RWPE2 (cell line): Measurements from ENCODE around the gene IL23A.

ENCODE experiments used
- ATAC-seq: fragments of 200-7000 bp; cut with Tn5 transposase; 3 replicates; pipeline ENCODE4 v1.9.1; 2021; ENCODE audit warnings: low read depth
- DNase-seq: peaks from one replicate; pipeline ENCODE4 v3.0.0-alpha.2; 2020; ENCODE audit warnings: low spot score
- H3K27ac ChIP-seq: fragments of 450-650 bp; 2 replicates; pipeline ENCODE4 v1.5.1; 2017; ENCODE audit warnings: mild to moderate bottlenecking; ENCODE audit not compliant: poor library complexity, severe bottlenecking
- H3K27me3 ChIP-seq: fragments of 250-450 bp; sonication (Bioruptor Pico); 2 replicates; pipeline ENCODE4 v1.5.1; 2021; ENCODE audit warnings: mild to moderate bottlenecking, moderate library complexity; ENCODE audit not compliant: insufficient read depth, poor library complexity, severe bottlenecking
- H3K36me3 ChIP-seq: fragments of 250-450 bp; sonication (Bioruptor Pico); 2 replicates; pipeline ENCODE4 v1.5.1; 2020; ENCODE audit warnings: low read depth, mild to moderate bottlenecking, moderate library complexity
- H3K4me1 ChIP-seq: fragments of 250-450 bp; sonication (Bioruptor Pico); 2 replicates; pipeline ENCODE4 v1.5.1; 2021; ENCODE audit warnings: mild to moderate bottlenecking, moderate library complexity; ENCODE audit not compliant: insufficient read depth, poor library complexity, severe bottlenecking
- H3K4me3 ChIP-seq: fragments of 250-450 bp; sonication (Bioruptor Pico); 2 replicates; pipeline ENCODE4 v1.5.1; 2021; ENCODE audit warnings: mild to moderate bottlenecking, moderate library complexity; ENCODE audit not compliant: severe bottlenecking
- H3K9me3 ChIP-seq: fragments of 250-450 bp; sonication (Bioruptor Pico); 2 replicates; pipeline ENCODE4 v1.5.1; 2021; ENCODE audit warnings: mild to moderate bottlenecking, moderate library complexity; ENCODE audit not compliant: severe bottlenecking
- CTCF ChIP-seq: fragments of 450-650 bp; IDR thresholded peaks from one replicate; pipeline ENCODE4 v1.5.1; 2017; ENCODE audit warnings: mild to moderate bottlenecking, moderate library complexity; ENCODE audit not compliant: poor library complexity, severe bottlenecking

The IL23A gene

GRCh38 chr12:56324206-56324605 is 14.5 kb upstream of the IL23A start:
- Histone ChIP-seq H3K4me1 (no peaks in the 10 kb centered on the region), H3K27me3 (no peaks in the 10 kb centered on the region), H3K27ac (no peak overlapping the region), H3K36me3 (peaks cover 71% of the 10 kb centered on the region), H3K4me3 (no peak overlapping the region), H3K9me3 (no peaks in the 10 kb centered on the region)
- TF ChIP-seq CTCF, result no peak
- no peak for DNase-seq
- ATAC-seq, result no peak

- H3K4me1 ChIP-seq, result no peaks in the 10 kb centered on the region
- no peak overlapping the region for H3K4me3 ChIP-seq
- H3K27me3 ChIP-seq, result no peaks in the 10 kb centered on the region
- no peaks in the 10 kb centered on the region for H3K9me3 ChIP-seq
- peaks cover 61% of the 10 kb centered on the region for H3K36me3 ChIP-seq
- TF ChIP-seq CTCF, result no peak
- no peak for ATAC-seq
- H3K27ac ChIP-seq, result no peak overlapping the region
- DNase-seq, result no peak
These were observed 12.6 kb upstream of the IL23A start for GRCh38 chr12:56326126-56326525.

GRCh38 chr12:56326533-56326932 is 12.2 kb upstream of the IL23A start:
- H3K9me3 ChIP-seq, result no peaks in the 10 kb centered on the region
- peaks cover 61% of the 10 kb centered on the region for H3K36me3 ChIP-seq
- no peak for ATAC-seq
- no peak for TF ChIP-seq CTCF
- H3K4me1 ChIP-seq, result no peaks in the 10 kb centered on the region
- H3K27me3 ChIP-seq, result no peaks in the 10 kb centered on the region
- no peak overlapping the region for H3K27ac ChIP-seq
- DNase-seq, result no peak
- H3K4me3 ChIP-seq, result no peak overlapping the region

GRCh38 chr12:56330936-56331490 is 7.7 kb upstream of the IL23A start:
- no peaks in the 10 kb centered on the region for H3K9me3 ChIP-seq
- H3K4me3 ChIP-seq, result no peak overlapping the region
- no peaks in the 10 kb centered on the region for H3K4me1 ChIP-seq
- no peak for TF ChIP-seq CTCF
- H3K27me3 ChIP-seq, result no peaks in the 10 kb centered on the region
- no peak for ATAC-seq
- peaks cover 20% of the 10 kb centered on the region for H3K36me3 ChIP-seq
- no peak for DNase-seq
- no peak overlapping the region for H3K27ac ChIP-seq

GRCh38 chr12:56332512-56333196 is 6.0 kb upstream of the IL23A start:
- ATAC-seq, result no peak
- peak overlapping the region; percentile 79 for H3K27ac ChIP-seq
- no peaks in the 10 kb centered on the region for H3K9me3 ChIP-seq
- TF ChIP-seq CTCF, result no peak
- H3K4me3 ChIP-seq, result peak overlapping the region; percentile 47
- H3K36me3 ChIP-seq, result peaks cover 4% of the 10 kb centered on the region
- H3K27me3 ChIP-seq, result no peaks in the 10 kb centered on the region
- H3K4me1 ChIP-seq, result no peaks in the 10 kb centered on the region
- DNase-seq, result no peak
